DMS114 treated with DMSO at 0.1 percent for 48 hours (cell line): Measurements from ENCODE around the gene KRIT1.

Experiments
- DNase-seq: peaks from one replicate; lab custom pipeline; 2025; ENCODE audit not compliant: unreplicated experiment; lab: John Stamatoyannopoulos, UW

Gene KRIT1

GRCh38 chr7:92156990-92157389 is 88.7 kb downstream of the KRIT1 start:
- DNase-seq = no peak

GRCh38 chr7:92155108-92155739 is 90.5 kb downstream of the KRIT1 start:
- no peak for DNase-seq

GRCh38 chr7:92150450-92151017 is 95.2 kb downstream of the KRIT1 start:
- no peak for DNase-seq

- DNase-seq = no peak
These were observed 95.9 kb downstream of the KRIT1 start for GRCh38 chr7:92149736-92150239.
